Heart left ventricle (tissue), 16 donors: Measurements from ENCODE around the gene ANXA4. TPM values are rescaled to one million over a fixed set of nuclear protein-coding genes. Genes with fewer than 3 reads are reported as not detected.

Experiments used
- ATAC-seq, 4 donors: fragments of 200-7000 bp; cut with Tn5 transposase; one replicate each; pipeline ENCODE4 v1.9.1; 2020 to 2022; ENCODE audit warnings: moderate library complexity in 4 of 4, mild to moderate bottlenecking in 3 of 4, moderate number of reproducible peaks in 1 of 4
- DNase-seq, 5 donors: peaks; one replicate each; pipeline ENCODE4 v3.0.0-alpha.2; 2020
- H3K27ac ChIP-seq, 12 donors: fragments of 200-600 bp; sonication (generic) in 4 of 12; one replicate each; pipeline versions ENCODE4 v1.5.0 to v1.8.0; 2016 to 2022; ENCODE audit warnings: mild to moderate bottlenecking in 2 of 12
- H3K27me3 ChIP-seq, 9 donors: fragments of 200-600 bp; sonication (generic) in 2 of 9; one replicate each; pipeline versions ENCODE4 v1.5.1 to v1.8.0; 2016 to 2022; ENCODE audit warnings: mild to moderate bottlenecking in 3 of 9
- H3K36me3 ChIP-seq, 9 donors: fragments of 200-600 bp; sonication (generic) in 2 of 9; one replicate each; pipeline versions ENCODE4 v1.5.0 to v1.8.0; 2018 to 2022; ENCODE audit warnings: mild to moderate bottlenecking in 2 of 9
- H3K4me1 ChIP-seq, 12 donors: fragments of 200-600 bp; sonication (generic) in 4 of 12; one replicate each; pipeline versions ENCODE4 v1.5.0 to v1.8.0; 2016 to 2022; ENCODE audit warnings: mild to moderate bottlenecking in 3 of 12
- H3K4me3 ChIP-seq, 12 donors: fragments of 200-600 bp; sonication (generic) in 4 of 12; one replicate each; pipeline versions ENCODE4 v1.5.0 to v1.8.0; 2017 to 2022; ENCODE audit warnings: mild to moderate bottlenecking in 9 of 12, moderate library complexity in 4 of 12
- H3K9me3 ChIP-seq, 12 donors: fragments of 200-600 bp; sonication (generic) in 4 of 12; one replicate each; pipeline versions ENCODE4 v1.5.0 to v1.8.0; 2016 to 2022; ENCODE audit warnings: mild to moderate bottlenecking in 1 of 12
- CTCF ChIP-seq, 12 donors: fragments of 200-600 bp; sonication (generic) in 4 of 12; IDR thresholded peaks; one replicate each; pipeline versions ENCODE4 v1.5.0 to v1.8.0; 2018 to 2022; ENCODE audit warnings: antibody characterized with exemption in 12 of 12, mild to moderate bottlenecking in 5 of 12
- POLR2A ChIP-seq, 2 donors: fragments of 450-650 bp; IDR thresholded peaks; one replicate each; pipeline ENCODE4 v1.6.1; 2017; ENCODE audit warnings: antibody characterized with exemption in 2 of 2, mild to moderate bottlenecking in 2 of 2, moderate library complexity in 2 of 2
- WGBS, 4 donors: extraction: QIAGEN DNeasy Blood & Tissue Kit in 2 of 4; methylation state at CpG; one replicate each; pipeline versions ENCODE4 v1.1.5 to v1.1.7; 2013 to 2018; 5-methylcytosine and 5-hydroxymethylcytosine counted together
- intact Hi-C, 10 donors: fragments of 100-400 bp; cut with DNase I; formaldehyde crosslinking; loops; one replicate each; pipeline versions ENCODE4 v1.11.1 to v1.14.2; 2022
- long read RNA-seq, 3 donors: library from polyadenylated mRNA; unstranded; transcript quantifications; one replicate each; pipeline ENCODE4 v2.0.0, GENCODE V29; 2020 to 2021
- polyA plus RNA-seq, 2 donors: library from polyadenylated mRNA; stranded (reverse); fragments of 200-250 nt; gene quantifications; one replicate each; pipeline ENCODE4 v1.2.3, GENCODE V29; 2013
- total RNA-seq, 9 donors: library from RNA; depleted of rRNA in 2 of 9; stranded (reverse); fragments of >200 nt in 2 of 9; fragmentation: NEBNext Ultra II Directional in 3 of 9; extraction: Animal tissue kit (Norgen Biotek cat#: 25700) in 3 of 9; gene quantifications; one replicate each; pipeline versions ENCODE4 v1.1.0 to v1.2.4, GENCODE V29; 2016 to 2023
- donor health status: ischemic (EF 13 %, LVEDD 7.1; RV severe dilation, severe dysfunction).
- donor health status: healthy with polysubstance abuse.
- donor health status: DM: no; HTN: yes; CAD: no.
- donor health status: DM: no; HTN: no; CAD: no.
- donor health status: ischemic (EF 25% LVEDD 6.9; RV normal size, moderate dysfunction).
- donor health status: ischemic (EF 25% LVEDD 5.7; RV mildly dilated, moderate dysfunction).
- donor health status: healthy.
- donor health status: DM: yes; HTN: yes; CAD: no.
- donor health status: ischemic (EF 35%, LVEDD 5.7; RV mildly dilated, moderate dysfunction).
- donor health status: nonischemic (EF 11% LVEDD 7.7; RV severe dilation, severe dysfunction).
- donor health status: DM: yes; HTN: yes; CAD: no.
- donor health status: PGD.
- donor health status: ischemic (EF 29% LVEDD 5.4; RV normal size, mild dysfunction).
- donor health status: nonischemic (EF 23%, LVEDD 6.1; RV moderate dilation, normal function).

ANXA4 gene
- total RNA-seq (10 to 100 TPM in 8 of 9 donors, 1 to 10 TPM in 1; 7.3 to 73.5 (median 22.2) TPM), polyA plus RNA-seq (10 to 100 TPM; 10.3 to 16.5 TPM)
- long read RNA-seq, donor 1, transcript ANXA4-201 (13 exons, 2,799 nt) = major isoform, 17 of 21 reads
- long read RNA-seq, donor 1, partial matches to known transcripts = 2 of 21 reads
- long read RNA-seq, donor 1, other reads (novel, unspliced or antisense) = 2 of 21 reads
- long read RNA-seq, donor 2, transcript ANXA4-201 (13 exons, 2,799 nt) = major isoform, 31 of 45 reads
- long read RNA-seq, donor 2, partial matches to known transcripts = 3 of 45 reads
- long read RNA-seq, donor 2, other reads (novel, unspliced or antisense) = 11 of 45 reads
- long read RNA-seq, donor 3, transcript ANXA4-201 (13 exons, 2,799 nt) = major isoform, 6 of 12 reads
- long read RNA-seq, donor 3, partial matches to known transcripts = 3 of 12 reads
- long read RNA-seq, donor 3, other reads (novel, unspliced or antisense) = 3 of 12 reads

- no peaks in the 10 kb centered on the region for H3K9me3 ChIP-seq
- ATAC-seq (peak; percentile 68 to 97 (median 94)), DNase-seq (peak; percentile 84 to 91 (median 87))
- H3K27me3 ChIP-seq = no peaks in the 10 kb centered on the region
- whole genome bisulfite sequencing, 4 donors = 0% methylated on average over 17 to 75 of the region's 75 CpGs
- peaks cover 0 to 2% (median 0%) of the 10 kb centered on the region in 9 donors for H3K36me3 ChIP-seq
- peaks cover 0 to 43% (median 10%) of the 10 kb centered on the region in 12 donors for H3K4me1 ChIP-seq
- TF ChIP-seq POLR2A (IDR thresholded peaks at IDR 0.05) = peak in 1 of 2 donors; percentile 87
- no peak for TF ChIP-seq CTCF (IDR thresholded peaks at IDR 0.05)
- intact Hi-C loops = loop anchor here in 3 of 10 donors (5.0 to 10.0 kb wide), 2 partner anchors 53 to 76 kb away; no protein-coding TSS in a partner anchor
- H3K27ac ChIP-seq = peak within 1 kb of the TSS; percentile 81 to 95 (median 90)
- peak within 1 kb of the TSS; percentile 70 to 98 (median 92) for H3K4me3 ChIP-seq
Observed at GRCh38 chr2:69741575-69742321, at the start of gene ANXA4. TSS of gene ANXA4 (plus strand) at chr2:69742134. CDS start at chr2:69781566, 39,432 bp downstream.

- ATAC-seq = no peak
- 95 to 99% (median 97%) methylated on average over 2 of the region's 2 CpGs for WGBS, 4 donors
- peaks cover 0 to 62% (median 8%) of the 10 kb centered on the region in 12 donors for H3K4me1 ChIP-seq
- no peaks in the 10 kb centered on the region for H3K36me3 ChIP-seq
- no peaks in the 10 kb centered on the region for H3K27me3 ChIP-seq
- H3K4me3 ChIP-seq = no peak overlapping the region
- no peak overlapping the region for H3K27ac ChIP-seq
- H3K9me3 ChIP-seq = no peaks in the 10 kb centered on the region
- DNase-seq = no peak
- intact Hi-C loops = loop anchor here in 1 of 10 donors (10.0 kb wide), 1 partner anchor 48 kb away; the partner anchor contains the start of gene AAK1
- TF ChIP-seq POLR2A (IDR thresholded peaks at IDR 0.05) (no peak), CTCF (IDR thresholded peaks at IDR 0.05) (no peak)
Observed at GRCh38 chr2:69692424-69692823, 49.5 kb upstream of the ANXA4 start.

- Histone ChIP-seq H3K4me3 (no peak overlapping the region), H3K27ac (peak overlapping the region in 1 of 12 donors; percentile 79), H3K4me1 (peaks cover 0 to 62% (median 8%) of the 10 kb centered on the region in 12 donors), H3K27me3 (no peaks in the 10 kb centered on the region), H3K9me3 (no peaks in the 10 kb centered on the region), H3K36me3 (no peaks in the 10 kb centered on the region)
- ATAC-seq (peak in 2 of 4 donors; percentile 28 to 54), DNase-seq (peak in 1 of 5 donors; percentile 34)
- 50 to 63% (median 53%) methylated on average over 4 of the region's 4 CpGs for WGBS, 4 donors
- no peak for TF ChIP-seq CTCF (IDR thresholded peaks at IDR 0.05)
- no peak for TF ChIP-seq POLR2A (IDR thresholded peaks at IDR 0.05)
- intact Hi-C loops = loop anchor here in 1 of 10 donors (10.0 kb wide), 1 partner anchor 48 kb away; the partner anchor contains the start of gene AAK1
Observed at GRCh38 chr2:69693059-69693774, 48.7 kb upstream of the ANXA4 start.
